HepG2 (cell line): ENCODE results near the gene TMBIM6. TPM values are rescaled to one million over a fixed set of nuclear protein-coding genes. Genes with fewer than 3 reads are reported as not detected.

Experiments used
- ATAC-seq: fragments of 200-7000 bp; cut with Tn5 transposase; 3 replicates; pipeline ENCODE4 v1.9.1; 2020; ENCODE audit warnings: mild to moderate bottlenecking, moderate library complexity
- BruUV-seq: library from RNA; stranded (reverse); fragments of 400-500 nt; replicated peaks from 2 replicates; lab custom pipeline; 2021; lab: Mats Ljungman, UMichigan
- CTCF ChIA-PET: fragments of 300-600 bp; formaldehyde crosslinking; extraction: SDS; loops from one replicate; lab custom pipeline; 2021; ENCODE audit warnings: low total read pairs, inconsistent platforms, low intra/inter-chr PET ratio; lab: Yijun Ruan, JAX
- POLR2A ChIA-PET: fragments of 350-600 bp; sonication (Branson Sonifier 250); formaldehyde crosslinking; loops from one replicate; lab custom pipeline; 2020; ENCODE audit warnings: antibody characterized with exemption, inconsistent platforms; lab: Yijun Ruan, JAX
- DNase-seq: peaks from one replicate; pipeline ENCODE4 v3.0.0-alpha.2; 2015; ENCODE audit warnings: low spot score
- FAIRE-seq: peaks from 3 replicates; lab custom pipeline; 2011; peaks lifted over from hg19 to GRCh38; lab: Jason Lieb, UNC
- H2AFZ ChIP-seq: one replicate; pipeline ENCODE4 v1.6.1; 2011; ENCODE audit warnings: low read length, inconsistent platforms
- H3K27ac ChIP-seq: fragments of 300-600 bp; 3 replicates; pipeline ENCODE4 v1.8.0; 2011; ENCODE audit warnings: mixed run types, mild to moderate bottlenecking, mixed read lengths, low read length, inconsistent platforms; ENCODE audit not compliant: insufficient read depth; ENCODE audit errors: extremely low read length
- H3K27me3 ChIP-seq, 2 experiments: fragments of 200-600 bp in 1 of 2; 2 replicates in 1 of 2; 3 replicates in 1 of 2; pipeline versions ENCODE4 v1.6.0 to v1.8.0; 2011; ENCODE audit warnings: low read length in 2 of 2, mild to moderate bottlenecking in 2 of 2, moderate library complexity in 2 of 2, inconsistent platforms in 1 of 2; ENCODE audit not compliant: insufficient read depth in 2 of 2, control insufficient read depth in 1 of 2
- H3K36me3 ChIP-seq, 2 experiments: fragments of 200-600 bp in 1 of 2; replicated peaks in 1 of 2; 2 replicates in 1 of 2; 3 replicates in 1 of 2; pipeline versions ENCODE4 v1.5.1 to v1.8.0; 2011; ENCODE audit warnings: low read length in 2 of 2, inconsistent platforms in 1 of 2; ENCODE audit not compliant: insufficient read depth in 2 of 2, control insufficient read depth in 1 of 2
- H3K4me1 ChIP-seq: 2 replicates; pipeline ENCODE4 v1.5.1; 2012; ENCODE audit warnings: low read length, inconsistent platforms; ENCODE audit not compliant: insufficient read depth
- H3K4me2 ChIP-seq: 2 replicates; pipeline ENCODE4 v1.6.0; 2011; ENCODE audit warnings: low read depth, low read length, inconsistent platforms
- H3K4me3 ChIP-seq, 3 experiments: fragments of 200-600 bp in 1 of 3; sonication (generic), shearing (Covaris generic) in 1 of 3; replicated peaks in 1 of 3; 2 replicates each; pipeline ENCODE4 v1.5.1; 2011 to 2016; ENCODE audit warnings: low read length in 3 of 3, inconsistent platforms in 2 of 3, low read depth in 2 of 3, mild to moderate bottlenecking in 2 of 3, control low read depth in 1 of 3, mixed read lengths in 1 of 3; ENCODE audit not compliant: insufficient read depth in 1 of 3
- H3K79me2 ChIP-seq: one replicate; pipeline ENCODE4 v1.6.1; 2011; ENCODE audit warnings: low read length, inconsistent platforms; ENCODE audit not compliant: insufficient read depth
- H3K9ac ChIP-seq: 2 replicates; pipeline ENCODE4 v1.6.0; 2011; ENCODE audit warnings: mild to moderate bottlenecking, low read depth, low read length, inconsistent platforms; ENCODE audit not compliant: insufficient read depth
- H3K9me3 ChIP-seq: 2 replicates; pipeline ENCODE4 v1.5.1; 2012; ENCODE audit warnings: mild to moderate bottlenecking, low read length
- H4K20me1 ChIP-seq: 2 replicates; pipeline ENCODE4 v1.6.0; 2011; ENCODE audit warnings: inconsistent platforms, mild to moderate bottlenecking, low read length, moderate library complexity; ENCODE audit not compliant: insufficient read depth
- HOXA9 ChIP-seq: sonication (generic); formaldehyde crosslinking; IDR thresholded peaks from 2 replicates; pipeline ENCODE4 v1.8.1; 2022; ENCODE audit warnings: missing genetic modification reagents, mild to moderate bottlenecking, moderate library complexity, borderline replicate concordance
- NFRKB ChIP-seq: fragments of 450-650 bp; IDR thresholded peaks from 2 replicates; pipeline ENCODE4 v1.6.1; 2017
- NPAS2 ChIP-seq: sonication (generic); formaldehyde crosslinking; IDR thresholded peaks from 2 replicates; pipeline ENCODE4 v1.8.0; 2022; ENCODE audit warnings: mild to moderate bottlenecking, missing genetic modification reagents, borderline replicate concordance
- PAWR ChIP-seq: sonication (generic); formaldehyde crosslinking; IDR thresholded peaks from 2 replicates; pipeline ENCODE4 v1.4.0; 2020; ENCODE audit warnings: missing genetic modification reagents, mild to moderate bottlenecking, borderline replicate concordance
- PITX1 ChIP-seq: sonication (generic); formaldehyde crosslinking; IDR thresholded peaks from 2 replicates; pipeline ENCODE4 v1.5.1; 2020; ENCODE audit warnings: mild to moderate bottlenecking, missing genetic modification reagents
- RAD51 ChIP-seq: fragments of 450-650 bp; IDR thresholded peaks from 2 replicates; pipeline ENCODE4 v1.6.1; 2016; ENCODE audit warnings: borderline replicate concordance
- ZMAT3 ChIP-seq: sonication (generic); formaldehyde crosslinking; conservative IDR thresholded peaks from 2 replicates; pipeline ENCODE4 v1.7.0; 2021; ENCODE audit warnings: missing genetic modification reagents
- ZNF335 ChIP-seq: sonication (generic); formaldehyde crosslinking; IDR thresholded peaks from 2 replicates; pipeline ENCODE4 v1.4.0; 2020; ENCODE audit warnings: missing genetic modification reagents
- ZNF33A ChIP-seq: sonication (generic); formaldehyde crosslinking; IDR thresholded peaks from 2 replicates; pipeline ENCODE4 v1.5.1; 2020; ENCODE audit warnings: missing genetic modification reagents, mild to moderate bottlenecking, moderate library complexity, borderline replicate concordance
- ZNF562 ChIP-seq: sonication (generic); formaldehyde crosslinking; IDR thresholded peaks from 2 replicates; pipeline ENCODE4 v1.8.0; 2022; ENCODE audit warnings: missing genetic modification reagents, borderline replicate concordance
- ZNF569 ChIP-seq: sonication (generic); formaldehyde crosslinking; IDR thresholded peaks from 2 replicates; pipeline ENCODE4 v1.5.0; 2020; ENCODE audit warnings: mild to moderate bottlenecking, missing genetic modification reagents, moderate library complexity, borderline replicate concordance
- WGBS: methylation state at CpG from one replicate; pipeline ENCODE4 v1.1.6; 2017; ENCODE audit warnings: low lambda C conversion rate; 5-methylcytosine and 5-hydroxymethylcytosine counted together
- in situ Hi-C: cut with HindIII; loops from 2 replicates; pipeline ENCODE4 v1.10.0; 2017; ENCODE audit warnings: low pct_unique_long_range_greater_than_20kb; ENCODE audit not compliant: extremely low pct_ligation_motif_present
- intact Hi-C: fragments of 100-400 bp; cut with micrococcal nuclease; formaldehyde crosslinking; loops from one replicate; pipeline ENCODE4 v1.10.0; 2022; ENCODE audit not compliant: unreplicated experiment
- polyA plus RNA-seq, 8 experiments: library from polyadenylated mRNA; depleted of rRNA in 3 of 8; stranded (reverse) in 7 of 8; unstranded in 1 of 8; fragments of >200 nt; fragmentation: Illumina TruSeq in 4 of 8; extraction: Trizol in 4 of 8; gene quantifications; 2 replicates each; pipeline versions ENCODE4 v1.2.1 to v1.2.3, GENCODE V29; 2011 to 2016; ENCODE audit warnings: low read depth in 4 of 8, missing spikeins in 1 of 8, mixed read lengths in 1 of 8; ENCODE audit not compliant: insufficient read depth in 1 of 8
- total RNA-seq, 5 experiments: library from RNA; depleted of rRNA; stranded (reverse); fragments of >200 nt; fragmentation: Illumina TruSeq; extraction: Trizol; gene quantifications; 2 replicates each; pipeline ENCODE4 v1.2.3, GENCODE V29; 2016; ENCODE audit warnings: low read depth in 1 of 5
- TF ChIP-seq, protein P1 (sequence below), 2 experiments: sonication (generic) in 1 of 2; formaldehyde crosslinking in 1 of 2; IDR thresholded peaks; 2 replicates each; pipeline versions ENCODE4 v1.4.0 to v1.6.1; 2016 to 2020; ENCODE audit warnings: borderline replicate concordance in 1 of 2, low read depth in 1 of 2, mild to moderate bottlenecking in 1 of 2, missing genetic modification reagents in 1 of 2
- TF ChIP-seq, protein P2 (sequence below): sonication (generic); formaldehyde crosslinking; IDR thresholded peaks from 2 replicates; pipeline ENCODE4 v1.4.0; 2020; ENCODE audit warnings: missing genetic modification reagents
- TF ChIP-seq, protein P3 (sequence below): sonication (generic); formaldehyde crosslinking; IDR thresholded peaks from 2 replicates; pipeline ENCODE4 v1.5.0; 2020; ENCODE audit warnings: missing genetic modification reagents
- TF ChIP-seq, protein P4 (sequence below): sonication (generic); formaldehyde crosslinking; IDR thresholded peaks from 2 replicates; pipeline ENCODE4 v1.5.0; 2020; ENCODE audit warnings: mild to moderate bottlenecking, low read depth, missing genetic modification reagents, borderline replicate concordance

TMBIM6 gene
- total and polyA plus RNA-seq, 2 of the 13 experiments (the other 11 are each of a cell fraction or from before 2014, with no cell fraction given): 412 to 468 TPM

DNA sequence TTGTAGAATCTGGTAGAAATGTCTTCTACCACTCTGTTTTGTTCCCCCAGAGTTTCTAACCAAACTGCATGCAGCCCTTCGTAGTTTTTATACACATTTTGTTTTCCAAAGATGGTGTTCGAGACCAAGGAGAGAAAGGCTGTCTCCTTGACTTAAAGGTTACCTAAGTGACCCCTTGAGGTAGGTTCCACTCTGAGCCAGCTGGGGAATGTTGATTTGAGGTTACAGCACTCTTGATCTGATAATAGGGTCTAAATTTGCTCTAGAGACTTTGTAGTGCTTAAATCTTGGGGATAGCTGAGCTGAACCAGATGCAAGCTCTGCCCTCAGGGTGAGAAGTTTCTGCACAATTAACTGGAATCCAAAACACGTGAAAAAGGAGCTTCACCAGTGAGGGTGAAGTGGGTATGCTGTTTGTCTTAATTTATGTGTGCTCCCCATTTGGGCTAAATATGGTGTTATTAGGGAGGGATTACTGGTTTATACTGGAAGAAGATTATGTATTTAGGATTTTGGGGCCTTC is 3.1 kb downstream of the TMBIM6 start:
- no peak for FAIRE-seq
- H3K36me3 ChIP-seq: peaks cover 0 to 15% of the 10 kb centered on the region in 2 experiments; a peak in 2 of 5 replicates
- ATAC-seq: no peak
- DNase-seq: no peak
- no peak overlapping the region for H3K27ac ChIP-seq
- H3K9ac ChIP-seq: no peak overlapping the region
- H4K20me1 ChIP-seq: peaks cover 77% of the 10 kb centered on the region
- no peaks in the 10 kb centered on the region for H3K9me3 ChIP-seq
- in situ Hi-C loops (no loop called here), intact Hi-C loops (no loop called here)
- peak overlapping the region in 1 of 3 experiments; percentile 94; a peak in 2 of 6 replicates for H3K4me3 ChIP-seq
- peaks cover 78% of the 10 kb centered on the region for H3K79me2 ChIP-seq
- ChIA-PET CTCF (no interaction called here), POLR2A (interaction anchor here (0.6 kb wide), 1 partner anchor 84 kb away, joined by 3 read pairs; the partner anchor contains the start of gene NCKAP5L)
- H2AFZ ChIP-seq: no peak overlapping the region
- H3K4me1 ChIP-seq: peaks cover 75% of the 10 kb centered on the region
- peak overlapping the region; percentile 64 for H3K4me2 ChIP-seq
- H3K27me3 ChIP-seq: no peaks in the 10 kb centered on the region; a peak in 1 of 5 replicates
- 67% methylated on average over 3 of the region's 3 CpGs for WGBS
- no TSS peak for BruUV-seq
- TF ChIP-seq ZNF33A (CRISPR knock-in tag) (no peak), NFRKB (no peak), ZMAT3 (CRISPR knock-in tag) (no peak), HOXA9 (CRISPR knock-in tag) (no peak), PAWR (CRISPR knock-in tag) (no peak), ZNF562 (CRISPR knock-in tag) (no peak), PITX1 (CRISPR knock-in tag) (no peak), ZNF569 (CRISPR knock-in tag) (no peak), ZNF335 (CRISPR knock-in tag) (no peak), NPAS2 (CRISPR knock-in tag) (no peak), RAD51 (no peak)
- TF ChIP-seq, protein P1, sequence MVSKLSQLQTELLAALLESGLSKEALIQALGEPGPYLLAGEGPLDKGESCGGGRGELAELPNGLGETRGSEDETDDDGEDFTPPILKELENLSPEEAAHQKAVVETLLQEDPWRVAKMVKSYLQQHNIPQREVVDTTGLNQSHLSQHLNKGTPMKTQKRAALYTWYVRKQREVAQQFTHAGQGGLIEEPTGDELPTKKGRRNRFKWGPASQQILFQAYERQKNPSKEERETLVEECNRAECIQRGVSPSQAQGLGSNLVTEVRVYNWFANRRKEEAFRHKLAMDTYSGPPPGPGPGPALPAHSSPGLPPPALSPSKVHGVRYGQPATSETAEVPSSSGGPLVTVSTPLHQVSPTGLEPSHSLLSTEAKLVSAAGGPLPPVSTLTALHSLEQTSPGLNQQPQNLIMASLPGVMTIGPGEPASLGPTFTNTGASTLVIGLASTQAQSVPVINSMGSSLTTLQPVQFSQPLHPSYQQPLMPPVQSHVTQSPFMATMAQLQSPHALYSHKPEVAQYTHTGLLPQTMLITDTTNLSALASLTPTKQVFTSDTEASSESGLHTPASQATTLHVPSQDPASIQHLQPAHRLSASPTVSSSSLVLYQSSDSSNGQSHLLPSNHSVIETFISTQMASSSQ (IDR thresholded peaks at IDR 0.05; ENCODE audit: low read depth): no peak
- TF ChIP-seq, protein P1 (CRISPR knock-in tag; IDR thresholded peaks at IDR 0.05; ENCODE audit: borderline replicate concordance): no peak
- TF ChIP-seq, protein P2, sequence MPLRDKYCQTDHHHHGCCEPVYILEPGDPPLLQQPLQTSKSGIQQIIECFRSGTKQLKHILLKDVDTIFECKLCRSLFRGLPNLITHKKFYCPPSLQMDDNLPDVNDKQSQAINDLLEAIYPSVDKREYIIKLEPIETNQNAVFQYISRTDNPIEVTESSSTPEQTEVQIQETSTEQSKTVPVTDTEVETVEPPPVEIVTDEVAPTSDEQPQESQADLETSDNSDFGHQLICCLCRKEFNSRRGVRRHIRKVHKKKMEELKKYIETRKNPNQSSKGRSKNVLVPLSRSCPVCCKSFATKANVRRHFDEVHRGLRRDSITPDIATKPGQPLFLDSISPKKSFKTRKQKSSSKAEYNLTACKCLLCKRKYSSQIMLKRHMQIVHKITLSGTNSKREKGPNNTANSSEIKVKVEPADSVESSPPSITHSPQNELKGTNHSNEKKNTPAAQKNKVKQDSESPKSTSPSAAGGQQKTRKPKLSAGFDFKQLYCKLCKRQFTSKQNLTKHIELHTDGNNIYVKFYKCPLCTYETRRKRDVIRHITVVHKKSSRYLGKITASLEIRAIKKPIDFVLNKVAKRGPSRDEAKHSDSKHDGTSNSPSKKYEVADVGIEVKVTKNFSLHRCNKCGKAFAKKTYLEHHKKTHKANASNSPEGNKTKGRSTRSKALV (CRISPR knock-in tag): no peak
- TF ChIP-seq, protein P3, sequence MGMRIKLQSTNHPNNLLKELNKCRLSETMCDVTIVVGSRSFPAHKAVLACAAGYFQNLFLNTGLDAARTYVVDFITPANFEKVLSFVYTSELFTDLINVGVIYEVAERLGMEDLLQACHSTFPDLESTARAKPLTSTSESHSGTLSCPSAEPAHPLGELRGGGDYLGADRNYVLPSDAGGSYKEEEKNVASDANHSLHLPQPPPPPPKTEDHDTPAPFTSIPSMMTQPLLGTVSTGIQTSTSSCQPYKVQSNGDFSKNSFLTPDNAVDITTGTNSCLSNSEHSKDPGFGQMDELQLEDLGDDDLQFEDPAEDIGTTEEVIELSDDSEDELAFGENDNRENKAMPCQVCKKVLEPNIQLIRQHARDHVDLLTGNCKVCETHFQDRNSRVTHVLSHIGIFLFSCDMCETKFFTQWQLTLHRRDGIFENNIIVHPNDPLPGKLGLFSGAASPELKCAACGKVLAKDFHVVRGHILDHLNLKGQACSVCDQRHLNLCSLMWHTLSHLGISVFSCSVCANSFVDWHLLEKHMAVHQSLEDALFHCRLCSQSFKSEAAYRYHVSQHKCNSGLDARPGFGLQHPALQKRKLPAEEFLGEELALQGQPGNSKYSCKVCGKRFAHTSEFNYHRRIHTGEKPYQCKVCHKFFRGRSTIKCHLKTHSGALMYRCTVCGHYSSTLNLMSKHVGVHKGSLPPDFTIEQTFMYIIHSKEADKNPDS (CRISPR knock-in tag): no peak
- TF ChIP-seq, protein P4, sequence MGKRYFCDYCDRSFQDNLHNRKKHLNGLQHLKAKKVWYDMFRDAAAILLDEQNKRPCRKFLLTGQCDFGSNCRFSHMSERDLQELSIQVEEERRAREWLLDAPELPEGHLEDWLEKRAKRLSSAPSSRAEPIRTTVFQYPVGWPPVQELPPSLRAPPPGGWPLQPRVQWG (CRISPR knock-in tag): no peak
